RPMI7951 (cell line): ENCODE measurements around the gene KLHL5. TPM values are rescaled to one million over a fixed set of nuclear protein-coding genes. Genes with fewer than 3 reads are reported as not detected.

Source experiments
- DNase-seq: peaks from one replicate; pipeline ENCODE4 v3.0.0-alpha.2; 2012; ENCODE audit warnings: low read depth
- total RNA-seq: library from RNA; depleted of rRNA; stranded (reverse); fragments of >200 nt; shearing (Covaris generic); gene quantifications from 2 replicates; pipeline ENCODE4 v1.2.3, GENCODE V29; 2014

Gene KLHL5
- total RNA-seq, 1 experiment from 2014 or later, result 35.7 TPM

DNA sequence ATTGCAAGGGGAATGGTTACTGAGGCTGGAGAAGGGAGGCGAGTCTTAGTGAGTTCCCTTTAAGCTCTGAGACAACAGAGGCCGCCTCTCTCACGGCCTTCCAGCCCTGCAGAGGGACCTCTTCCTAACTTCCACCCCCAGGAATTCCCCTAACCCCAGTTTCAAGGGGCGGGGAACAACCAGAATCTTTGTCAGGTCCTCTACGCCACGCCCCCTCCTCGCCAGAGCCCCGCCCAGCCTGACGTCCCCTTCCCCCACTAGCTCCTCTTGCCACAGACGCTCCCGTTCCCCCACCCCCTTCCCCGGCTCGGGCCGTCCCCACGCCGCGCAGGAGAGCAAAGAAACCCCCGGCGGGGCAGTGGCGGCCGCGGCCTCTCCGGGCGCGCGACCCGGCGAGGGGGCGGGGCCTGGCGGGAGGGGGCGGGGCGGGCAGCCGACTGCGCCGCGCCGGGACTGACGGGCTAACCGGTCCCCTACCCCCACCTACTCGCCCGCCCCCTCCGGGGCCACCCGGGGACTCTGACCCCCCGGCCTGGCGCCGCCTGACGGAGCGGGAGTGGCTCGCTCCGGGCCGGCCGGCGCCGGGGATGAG is 17.6 kb upstream of the KLHL5 start:
- DNase-seq, result peak; percentile 86

DNA sequence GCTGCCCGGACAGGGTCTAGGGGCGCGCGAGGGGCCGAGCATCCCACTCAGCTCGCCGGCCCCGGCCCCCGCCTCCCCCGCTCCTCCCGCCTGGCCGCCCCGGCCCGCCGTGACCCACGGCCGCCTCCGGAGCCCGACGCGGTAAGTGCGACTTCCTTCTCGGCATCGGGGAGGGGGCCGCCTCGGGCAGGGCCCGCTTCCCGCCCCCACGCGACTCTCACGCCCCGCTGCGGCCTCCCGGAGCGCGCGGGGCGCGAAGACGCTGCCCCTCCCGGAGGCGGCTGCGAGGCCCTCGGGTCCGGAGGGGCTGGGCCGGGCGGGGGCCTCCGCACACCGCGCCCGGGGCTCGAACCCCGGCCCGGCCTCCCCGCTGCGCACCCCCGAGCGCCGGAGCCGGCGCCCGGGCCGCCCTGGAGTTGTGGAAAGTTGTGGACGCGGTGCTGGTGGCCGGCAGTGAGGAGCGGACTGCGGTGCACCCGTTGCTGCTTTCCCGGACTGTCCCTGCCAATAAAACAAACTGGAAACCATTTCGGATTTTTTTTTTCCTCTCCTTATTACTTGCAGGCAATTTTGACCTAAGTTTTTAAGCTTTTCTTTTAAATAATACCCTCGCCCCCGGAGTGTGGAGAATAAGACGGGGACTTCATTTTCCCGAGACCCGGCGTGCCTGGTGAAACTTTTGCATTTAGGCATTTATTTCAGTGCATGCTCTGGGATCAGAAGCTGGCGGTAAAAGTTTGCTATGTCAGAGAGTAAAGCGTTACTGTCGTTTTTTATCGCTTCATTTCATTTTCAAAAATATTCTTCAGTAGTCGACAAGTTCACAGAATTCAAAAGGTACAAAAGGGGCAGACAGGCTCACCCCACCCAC is 16.8 kb upstream of the KLHL5 start:
- peak; percentile 31 for DNase-seq

DNA sequence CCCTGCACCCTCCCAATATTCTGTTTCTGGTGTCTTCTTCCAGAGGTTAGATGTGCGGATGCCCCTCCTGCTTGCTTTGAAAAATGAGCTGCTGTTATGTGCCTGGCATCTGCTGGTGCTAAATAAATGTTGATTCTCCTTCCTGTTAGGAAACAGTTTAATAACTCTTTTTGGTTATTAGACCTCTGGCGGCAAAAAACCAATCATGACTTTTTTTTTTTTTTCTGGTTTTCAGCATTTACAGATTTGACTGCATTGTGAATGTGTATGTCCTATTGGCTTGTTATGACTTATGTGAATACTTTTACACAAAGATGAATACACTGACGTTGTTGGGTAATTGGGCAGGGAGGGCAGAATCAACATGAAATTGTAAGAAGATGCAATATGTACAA is 16.2 kb upstream of the KLHL5 start:
- DNase-seq, result peak; percentile 15

DNA sequence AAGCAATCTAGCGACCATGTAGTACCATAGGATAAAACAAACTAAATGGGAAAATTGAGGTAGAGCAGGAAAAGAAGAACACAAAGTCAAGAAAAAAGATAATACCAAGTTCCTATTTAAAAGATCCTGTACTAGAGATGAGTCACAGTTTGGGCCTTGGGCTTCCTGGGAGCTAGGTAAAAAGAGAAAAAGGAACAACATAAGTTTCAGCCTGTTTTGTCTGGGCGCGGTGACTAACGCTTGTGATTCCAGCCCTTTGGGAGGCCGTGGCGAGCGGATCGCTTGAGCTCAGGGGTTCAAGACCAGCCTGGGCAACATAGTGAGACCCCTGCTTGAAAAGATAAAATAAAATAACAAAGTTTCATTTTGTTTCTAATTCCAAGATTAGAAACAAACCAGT is 15.8 kb upstream of the KLHL5 start:
- DNase-seq, result peak; percentile 50

DNA sequence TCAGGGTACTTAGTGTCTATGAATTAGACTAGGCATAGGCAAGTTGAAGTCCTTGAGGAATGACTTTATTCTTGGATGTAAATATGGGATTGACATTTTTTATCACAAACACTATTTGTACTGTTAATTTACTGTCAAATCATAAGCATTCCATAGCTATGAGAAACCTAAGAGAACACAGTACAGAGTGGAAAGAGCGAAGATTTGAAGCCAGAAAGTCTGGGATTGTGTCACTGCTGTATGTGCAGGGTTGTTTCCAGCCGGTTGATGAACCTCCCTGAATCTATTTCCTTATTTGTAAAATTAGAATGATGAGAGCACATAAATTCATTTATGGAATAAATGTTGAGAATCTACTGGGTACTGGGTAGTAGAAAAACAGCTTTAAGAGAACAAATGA is 14.4 kb upstream of the KLHL5 start:
- DNase-seq, result no peak

DNA sequence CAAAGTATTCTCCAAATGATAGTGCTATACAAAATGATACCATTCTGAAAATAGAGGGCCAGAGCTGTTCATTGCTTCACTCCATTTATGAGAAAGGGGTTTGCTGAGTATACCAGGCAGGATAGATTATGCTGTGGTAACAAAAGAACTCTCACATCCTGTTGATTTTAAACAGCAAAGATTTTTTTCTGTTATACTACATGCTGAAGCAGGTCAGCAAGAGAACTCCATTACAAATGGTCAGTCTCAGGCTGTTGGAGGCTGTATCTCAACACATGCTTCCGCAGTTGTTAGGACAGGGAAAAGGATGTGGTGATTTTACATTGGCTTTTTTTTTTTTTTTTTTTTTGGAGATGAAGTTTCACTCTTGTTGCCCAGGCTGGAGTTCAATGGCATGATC is 13.7 kb upstream of the KLHL5 start:
- no peak for DNase-seq

DNA sequence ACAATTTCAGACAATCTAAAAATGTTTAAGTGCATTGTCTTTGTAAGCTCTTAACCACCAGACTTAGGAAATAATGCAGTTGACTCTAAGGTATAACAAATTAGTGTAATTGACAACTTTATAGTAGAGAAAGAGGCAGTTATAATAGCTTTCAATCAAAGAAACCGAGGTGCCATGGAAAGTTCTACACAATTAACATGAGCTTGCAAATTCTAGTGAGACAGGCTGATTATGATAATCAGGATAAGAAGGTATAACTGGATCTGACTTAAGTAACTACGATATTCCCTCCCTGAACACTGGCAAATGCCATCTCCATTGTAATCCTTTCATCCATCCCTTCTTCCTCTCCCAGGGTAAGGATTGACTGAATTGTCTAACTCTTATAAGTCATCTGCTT is 11.4 kb upstream of the KLHL5 start:
- DNase-seq, result no peak

DNA sequence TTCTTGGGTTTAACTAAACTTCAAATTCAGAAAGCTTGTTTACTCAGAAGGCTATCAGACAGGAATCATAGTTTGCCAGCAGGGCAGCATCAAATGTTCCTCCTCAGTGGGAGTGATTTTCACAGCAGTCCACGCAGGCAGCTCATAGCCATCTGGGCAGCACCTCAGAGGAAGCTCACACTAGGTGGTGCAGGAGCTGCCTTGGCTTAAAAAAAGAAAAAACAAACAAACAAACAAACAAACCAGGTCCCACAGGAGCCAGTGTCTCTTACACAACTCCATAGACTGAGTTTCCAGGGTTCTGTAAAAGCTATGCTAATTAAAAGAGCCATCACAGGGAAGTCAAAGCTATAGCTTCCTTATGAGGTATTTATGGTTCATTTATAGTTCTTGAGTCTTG is 10.5 kb upstream of the KLHL5 start:
- no peak for DNase-seq

DNA sequence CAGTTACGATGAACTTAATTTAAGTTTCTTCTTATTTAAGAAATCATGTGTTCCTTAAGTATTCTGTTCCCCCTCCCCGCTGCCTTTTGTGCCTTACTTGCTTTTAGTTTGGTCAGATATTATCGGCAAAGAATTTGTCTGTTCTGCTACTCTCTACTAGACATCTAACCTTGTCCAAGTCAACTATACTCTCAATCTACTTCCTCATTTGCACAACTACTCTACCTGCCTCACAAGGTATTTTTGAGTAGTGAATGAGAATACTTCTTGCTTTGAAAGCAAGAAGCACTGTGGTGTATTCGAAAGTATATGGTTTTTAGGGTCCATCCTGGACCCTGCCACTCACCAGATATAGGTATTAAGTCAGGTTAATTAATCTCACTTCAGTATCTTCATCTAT is 8.0 kb upstream of the KLHL5 start:
- no peak for DNase-seq

DNA sequence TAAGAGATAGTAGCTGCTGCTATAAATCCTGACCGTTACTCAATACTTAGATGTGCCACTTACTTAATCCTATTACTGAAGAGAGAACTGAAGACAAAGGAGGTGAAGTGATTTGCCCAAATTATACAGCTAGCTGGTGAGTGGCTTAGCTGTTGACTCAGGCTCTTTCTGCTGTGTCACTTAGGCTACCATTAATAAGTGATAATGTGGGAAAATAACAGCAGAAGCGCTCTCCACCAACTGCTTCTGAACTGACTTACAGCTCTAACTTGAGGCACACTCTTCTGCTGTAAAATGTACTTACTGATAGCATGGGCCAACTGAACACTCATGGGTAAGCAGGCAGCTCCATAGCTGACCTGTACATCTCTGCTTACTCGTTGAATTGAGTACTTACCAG is 7.5 kb upstream of the KLHL5 start:
- no peak for DNase-seq

DNA sequence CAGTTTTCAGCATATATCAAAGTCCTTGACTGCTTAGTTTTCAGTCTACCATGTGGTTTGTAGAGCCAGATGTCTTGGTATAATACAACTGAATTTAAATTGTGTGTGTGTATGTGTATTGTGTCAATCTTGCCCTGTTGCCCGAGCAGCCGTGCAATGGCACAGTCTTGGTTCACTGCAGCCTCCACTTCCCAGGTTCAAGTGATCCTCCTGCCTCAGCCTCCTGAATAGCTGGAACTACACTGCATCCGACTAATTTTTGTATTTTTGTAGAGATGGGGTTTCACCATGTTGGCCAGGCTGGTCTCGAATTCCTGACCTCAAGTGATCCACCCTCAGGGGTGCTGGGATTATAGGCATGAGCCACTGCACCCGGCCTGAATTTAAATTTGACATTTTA is 6.0 kb upstream of the KLHL5 start:
- no peak for DNase-seq

DNA sequence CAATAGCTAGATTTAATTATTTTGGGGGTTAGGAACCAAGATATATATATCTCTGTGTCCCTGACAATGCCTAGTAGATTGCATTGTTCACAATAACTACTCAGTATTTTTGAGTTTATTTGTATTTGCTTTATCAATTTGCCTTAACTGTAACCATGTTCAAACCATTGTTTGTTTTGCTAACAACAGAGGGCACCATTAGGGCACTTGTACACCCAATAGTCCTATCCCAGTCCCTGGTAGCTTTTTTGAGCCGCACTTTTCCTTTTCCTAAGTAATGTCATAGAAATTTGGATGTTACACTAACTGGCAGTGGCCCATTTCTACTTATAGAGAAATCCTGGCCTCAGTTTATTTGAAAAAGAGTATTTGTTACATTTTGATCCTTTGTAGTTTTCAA is 575 bp upstream of the KLHL5 start:
- no peak for DNase-seq

DNA sequence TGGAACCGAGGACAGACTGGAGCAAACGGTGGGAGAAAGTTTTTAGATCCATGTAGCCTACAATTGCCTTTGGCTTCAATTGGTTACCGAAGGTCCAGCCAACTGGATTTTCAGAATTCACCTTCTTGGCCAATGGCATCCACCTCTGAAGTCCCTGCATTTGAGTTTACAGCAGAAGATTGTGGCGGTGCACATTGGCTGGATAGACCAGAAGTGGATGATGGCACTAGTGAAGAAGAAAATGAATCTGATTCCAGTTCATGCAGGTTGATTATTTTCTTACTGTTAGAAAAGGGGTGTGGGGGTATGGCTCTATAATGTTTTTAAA is 702 bp downstream of the KLHL5 start:
- DNase-seq, result no peak

DNA sequence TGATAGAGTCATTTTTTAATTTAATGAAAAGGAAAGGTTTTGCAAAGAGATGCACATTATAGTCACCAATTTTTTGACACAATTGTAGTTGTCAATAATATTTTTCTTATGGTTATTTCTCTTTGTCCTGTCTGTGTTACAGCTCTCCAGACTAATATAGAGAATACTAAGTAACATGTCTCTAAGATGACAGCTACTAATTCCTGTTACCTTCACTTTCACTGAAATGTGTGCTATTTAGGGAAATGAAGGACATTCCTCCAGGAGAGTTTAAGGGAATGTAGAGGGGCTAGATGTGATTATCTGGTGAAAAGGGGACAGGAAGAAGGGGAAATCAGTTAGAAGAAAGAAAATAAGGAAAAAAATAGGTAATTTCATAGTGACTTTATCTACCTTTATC is 1.4 kb downstream of the KLHL5 start:
- DNase-seq, result no peak

DNA sequence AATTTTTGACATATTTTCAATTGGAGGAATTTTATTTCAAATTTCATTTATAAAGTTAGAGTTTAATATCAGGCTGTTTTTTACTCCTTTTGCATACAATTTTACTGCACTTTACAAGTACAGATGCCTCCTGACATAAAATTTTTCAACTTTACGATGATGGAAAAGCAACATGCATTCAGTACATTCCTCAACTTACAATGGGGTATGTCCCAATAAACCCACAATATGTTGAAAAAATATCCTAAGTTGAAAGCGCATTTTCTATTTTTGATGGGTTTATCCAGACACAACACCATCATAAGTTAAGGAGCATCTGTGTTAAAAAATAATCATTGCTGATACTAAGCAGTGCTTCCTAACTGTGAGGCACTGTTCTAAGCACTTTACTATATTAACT is 4.3 kb downstream of the KLHL5 start:
- DNase-seq, result no peak

DNA sequence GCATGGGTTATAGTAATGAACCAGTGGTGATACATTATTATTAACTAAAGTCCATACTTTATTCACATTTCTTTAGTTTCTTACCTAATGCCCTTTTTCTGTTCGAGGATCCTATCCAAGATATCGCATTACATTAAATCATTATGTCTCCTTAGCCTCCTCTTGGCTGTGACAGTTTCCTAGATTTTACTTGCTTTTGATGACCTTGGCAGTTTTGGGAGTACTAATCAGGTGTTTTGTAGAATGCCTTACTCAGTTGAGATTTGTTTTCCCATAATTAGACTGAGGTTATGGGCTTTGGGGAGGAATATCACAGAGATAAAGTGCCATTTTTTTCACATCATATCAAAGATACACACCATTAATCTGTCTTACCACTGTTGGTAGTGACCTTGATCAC is 5.0 kb downstream of the KLHL5 start:
- no peak for DNase-seq

DNA sequence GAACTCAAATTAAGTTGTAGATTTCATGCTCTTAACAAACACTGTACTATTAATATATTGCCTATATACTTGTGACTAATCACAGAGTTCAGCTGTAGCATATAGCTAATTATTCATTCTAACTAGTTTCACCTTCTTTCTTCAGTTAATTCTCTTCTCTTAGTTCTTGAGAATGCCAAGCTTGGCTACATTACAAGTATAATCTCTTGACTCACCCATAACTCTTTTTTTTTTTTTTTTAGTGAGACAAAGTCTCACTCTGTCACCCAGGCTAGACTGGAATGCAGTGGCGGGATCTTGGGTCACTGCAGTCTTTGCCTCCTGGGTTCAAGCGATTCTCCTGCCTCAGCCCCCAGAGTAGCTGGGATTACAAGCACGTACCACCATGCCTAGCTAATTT is 5.4 kb downstream of the KLHL5 start:
- no peak for DNase-seq

DNA sequence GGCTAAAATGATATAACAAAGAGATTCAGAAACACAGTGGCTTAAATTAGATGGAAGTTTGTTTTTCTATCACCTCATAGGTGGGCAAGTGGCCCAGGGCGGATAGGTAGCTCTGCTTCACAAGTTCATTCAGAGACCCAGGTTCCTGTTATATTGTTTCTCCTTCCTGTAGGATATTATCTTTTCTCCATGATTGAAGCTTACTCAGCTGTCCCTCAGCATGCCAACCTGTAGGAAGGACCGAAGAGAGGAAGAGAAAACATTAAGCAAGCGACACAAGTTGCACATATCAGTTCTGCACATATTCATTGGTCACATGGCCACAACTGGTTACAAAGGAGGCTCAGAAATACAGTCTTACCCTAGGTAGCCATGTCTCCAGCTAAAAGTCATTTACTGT is 6.9 kb downstream of the KLHL5 start:
- DNase-seq, result no peak

DNA sequence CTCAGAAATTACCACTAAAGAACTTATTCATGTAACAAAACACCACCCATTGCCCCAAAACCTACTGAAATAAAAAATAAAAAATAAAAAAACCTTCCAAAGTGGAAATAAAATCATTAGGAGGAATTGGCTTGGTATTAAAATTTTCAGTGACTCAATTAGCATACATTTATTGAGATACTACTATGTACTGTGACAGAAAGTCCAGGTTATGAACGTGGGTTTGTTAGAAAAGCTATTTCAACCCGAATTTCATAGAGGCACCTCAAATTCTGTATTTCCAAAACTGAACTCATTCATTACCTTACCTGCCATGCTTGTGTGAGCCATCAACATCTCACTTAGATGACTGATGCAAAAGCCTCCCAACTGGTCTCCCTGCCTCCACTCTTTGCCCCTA is 16.8 kb downstream of the KLHL5 start:
- DNase-seq, result no peak

DNA sequence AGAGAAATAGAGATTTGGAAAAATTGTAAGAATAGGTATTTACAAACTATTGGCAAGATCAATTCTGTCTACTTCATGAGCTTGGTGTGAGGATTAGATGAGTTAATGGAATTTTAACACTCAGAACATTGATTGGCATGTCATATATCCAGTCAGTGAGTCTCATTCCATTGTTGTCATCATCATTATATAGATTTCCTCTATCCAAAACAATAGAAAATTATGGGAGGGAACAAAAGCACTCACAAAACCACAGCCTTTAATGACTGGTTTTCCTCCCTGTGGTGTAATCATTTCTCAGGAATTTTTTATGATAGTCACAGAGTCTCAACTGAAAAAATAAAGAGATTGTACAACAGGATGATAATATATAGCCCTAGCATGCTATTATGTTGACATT is 21.1 kb downstream of the KLHL5 start:
- no peak for DNase-seq

DNA sequence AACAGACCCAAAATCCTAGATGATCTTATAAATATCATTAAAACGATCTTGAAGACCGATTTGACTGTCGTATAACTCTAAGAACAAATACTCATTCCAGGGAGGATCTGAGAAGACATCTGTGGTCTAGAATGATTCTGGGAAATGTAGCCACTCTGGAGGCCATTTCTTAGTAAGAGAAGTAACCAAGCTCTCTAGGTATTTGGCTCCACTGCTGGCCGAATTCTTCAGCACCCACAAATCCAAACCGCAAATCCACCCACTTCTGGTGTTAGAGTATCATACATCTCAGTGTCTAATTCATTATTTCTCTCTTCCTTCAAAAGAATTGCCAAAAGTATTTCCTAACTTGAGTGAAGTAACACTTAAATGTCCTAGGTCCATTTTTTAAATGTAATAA is 23.9 kb downstream of the KLHL5 start:
- no peak for DNase-seq

DNA sequence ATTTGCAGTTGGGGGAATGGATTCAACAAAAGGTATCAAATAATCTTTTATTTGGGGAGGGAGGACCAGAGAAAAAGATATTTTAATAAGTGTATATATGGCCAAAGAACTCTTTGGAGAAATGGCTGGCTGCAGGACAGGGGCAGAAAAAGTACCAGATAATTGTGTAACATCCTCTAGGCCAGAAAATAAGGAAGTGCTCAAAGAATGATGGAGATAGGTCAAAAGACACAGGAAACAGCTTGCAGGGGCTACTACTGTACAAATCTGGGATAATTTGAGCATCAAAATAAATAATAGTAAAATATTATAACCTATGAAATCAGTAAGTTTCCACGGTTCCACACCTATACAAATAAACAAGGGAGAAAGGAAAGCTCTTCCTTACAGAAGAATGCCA is 34.8 kb downstream of the KLHL5 start:
- no peak for DNase-seq

DNA sequence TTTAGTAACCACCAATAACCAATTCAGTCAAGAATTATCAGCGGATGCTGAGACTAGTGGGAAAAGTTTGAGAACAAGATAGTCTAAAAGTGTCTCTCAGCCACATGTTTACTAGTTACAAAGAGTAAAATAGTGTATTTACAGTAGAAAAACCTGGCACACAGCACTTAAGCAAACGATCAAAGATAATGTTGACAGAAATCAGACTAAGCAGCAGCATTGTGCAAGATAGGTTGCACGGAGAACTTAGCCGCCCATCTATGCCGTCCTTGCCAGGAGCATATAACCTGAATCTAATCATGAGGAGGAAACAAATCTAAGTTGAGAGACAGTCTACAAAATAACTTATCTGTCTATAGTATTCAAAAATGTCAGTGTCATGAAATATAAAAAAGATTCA is 35.3 kb downstream of the KLHL5 start:
- no peak for DNase-seq

DNA sequence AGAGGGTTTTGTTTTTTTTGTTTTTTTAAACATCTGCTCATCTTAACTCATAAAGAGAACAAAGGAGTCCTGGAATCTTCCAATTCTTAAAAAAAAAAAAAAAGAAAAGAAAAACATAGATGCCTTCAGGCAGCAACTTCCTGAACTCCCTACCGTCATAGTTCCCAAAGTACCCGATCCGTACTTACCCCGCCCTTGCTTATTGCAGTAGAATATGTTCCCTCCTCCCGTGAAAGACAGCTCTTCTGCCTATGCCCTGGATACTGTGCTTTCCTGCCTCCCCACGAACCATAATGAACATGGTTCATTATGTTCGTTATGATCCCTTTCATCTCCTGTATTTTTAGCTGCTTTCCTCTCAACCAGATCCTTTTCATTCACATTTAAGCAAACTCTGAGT is 40.3 kb downstream of the KLHL5 start:
- no peak for DNase-seq
